A673 (cell line): ENCODE measurements around the gene RRP1. TPM values are rescaled to one million over a fixed set of nuclear protein-coding genes. Genes with fewer than 3 reads are reported as not detected.

ENCODE experiments used
- BruUV-seq: library from RNA; stranded (reverse); fragments of 400-500 nt; replicated peaks from 2 replicates; lab custom pipeline; 2021; lab: Mats Ljungman, UMichigan
- CTCF ChIA-PET: fragments of 300-600 bp; sonication (Branson Sonifier 250); formaldehyde crosslinking; loops from one replicate; lab custom pipeline; 2022; ENCODE audit warnings: antibody characterized with exemption; lab: Charles Lee
- POLR2A ChIA-PET: fragments of 300-600 bp; sonication (Branson Sonifier 250); formaldehyde crosslinking; loops from one replicate; lab custom pipeline; 2022; ENCODE audit warnings: antibody characterized with exemption; ENCODE audit not compliant: low non-redundant PET; lab: Charles Lee
- DNase-seq: peaks from one replicate; pipeline ENCODE4 v3.0.0-alpha.2; 2015; ENCODE audit warnings: low spot score
- H3K27ac ChIP-seq: fragments of 200-600 bp; sonication (generic); 2 replicates; pipeline ENCODE4 v1.5.1; 2016; ENCODE audit warnings: mixed run types, low read depth, mild to moderate bottlenecking, mixed read lengths, antibody characterized with exemption, low read length; ENCODE audit not compliant: poor library complexity, severe bottlenecking
- H3K27me3 ChIP-seq: fragments of 200-600 bp; sonication (generic); replicated peaks from 2 replicates; pipeline ENCODE4 v1.6.1; 2017; ENCODE audit warnings: mixed run types, low read depth, mild to moderate bottlenecking, mixed read lengths, antibody characterized with exemption, low read length; ENCODE audit not compliant: insufficient read depth, poor library complexity
- H3K36me3 ChIP-seq: fragments of 200-600 bp; sonication (generic); 2 replicates; pipeline ENCODE4 v1.6.1; 2016; ENCODE audit warnings: mixed run types, mild to moderate bottlenecking, mixed read lengths, antibody characterized with exemption, low read length; ENCODE audit not compliant: insufficient read depth, poor library complexity, severe bottlenecking
- H3K4me1 ChIP-seq: fragments of 200-600 bp; sonication (generic); 2 replicates; pipeline ENCODE4 v1.6.1; 2017; ENCODE audit warnings: mixed run types, mild to moderate bottlenecking, mixed read lengths, antibody characterized with exemption, low read length; ENCODE audit not compliant: insufficient read depth, poor library complexity, severe bottlenecking
- H3K4me3 ChIP-seq: fragments of 200-600 bp; sonication (generic); 2 replicates; pipeline ENCODE4 v1.5.1; 2016; ENCODE audit warnings: low read depth, mixed run types, mild to moderate bottlenecking, mixed read lengths, low read length; ENCODE audit not compliant: poor library complexity, severe bottlenecking
- H3K9me3 ChIP-seq: fragments of 200-600 bp; sonication (generic); 2 replicates; pipeline ENCODE4 v1.6.1; 2016; ENCODE audit warnings: mixed run types, low read depth, mild to moderate bottlenecking, mixed read lengths, antibody characterized with exemption, low read length; ENCODE audit not compliant: poor library complexity, severe bottlenecking
- CTCF ChIP-seq: fragments of 300-800, 200-600 bp; sonication (generic); conservative IDR thresholded peaks from 2 replicates; pipeline ENCODE4 v1.5.1; 2017; ENCODE audit warnings: low read depth, mild to moderate bottlenecking, antibody characterized with exemption, low read length, moderate library complexity, mixed read lengths
- EZH2 ChIP-seq: fragments of 200-600 bp; sonication (generic); IDR thresholded peaks from 2 replicates; pipeline ENCODE4 v1.6.1; 2017; ENCODE audit warnings: borderline replicate concordance, low read depth, mild to moderate bottlenecking, mixed read lengths, antibody characterized with exemption, low read length; ENCODE audit not compliant: poor library complexity, severe bottlenecking
- intact Hi-C: fragments of 100-400 bp; cut with micrococcal nuclease; formaldehyde crosslinking; loops from one replicate; pipeline ENCODE4 v1.10.0; 2022; ENCODE audit not compliant: unreplicated experiment
- total RNA-seq: library from RNA; stranded (reverse); gene quantifications from 2 replicates; pipeline ENCODE4 v1.2.3, GENCODE V29; 2021

The RRP1 gene
- total RNA-seq, 1 experiment from 2014 or later: 86.4 TPM

GRCh38 chr21:43772425-43772821 is 17.0 kb upstream of the RRP1 start:
- H3K27me3 ChIP-seq: no peaks in the 10 kb centered on the region
- no peaks in the 10 kb centered on the region for H3K9me3 ChIP-seq
- DNase-seq: no peak
- ChIA-PET CTCF (no interaction called here), POLR2A (no interaction called here)
- peaks cover 23% of the 10 kb centered on the region for H3K36me3 ChIP-seq
- intact Hi-C loops: no loop called here
- H3K4me1 ChIP-seq: peaks cover 27% of the 10 kb centered on the region
- H3K27ac ChIP-seq: peak overlapping the region; percentile 49
- TF ChIP-seq EZH2 (no peak), CTCF (no peak)
- BruUV-seq: no TSS peak
- no peak overlapping the region for H3K4me3 ChIP-seq

- POLR2A ChIA-PET: no interaction called here
- CTCF ChIA-PET: no interaction called here
- intact Hi-C loops: no loop called here
- TSS peak; percentile 33 for BruUV-seq
- no peaks in the 10 kb centered on the region for H3K27me3 ChIP-seq
- H3K36me3 ChIP-seq: peaks cover 23% of the 10 kb centered on the region
- H3K9me3 ChIP-seq: no peaks in the 10 kb centered on the region
- H3K4me1 ChIP-seq: peaks cover 27% of the 10 kb centered on the region
- no peak for DNase-seq
- TF ChIP-seq CTCF (no peak), EZH2 (no peak)
- no peak overlapping the region for H3K4me3 ChIP-seq
- no peak overlapping the region for H3K27ac ChIP-seq
Observed at GRCh38 chr21:43774163-43774562, 15.2 kb upstream of the RRP1 start.

- no peaks in the 10 kb centered on the region for H3K9me3 ChIP-seq
- no peak overlapping the region for H3K27ac ChIP-seq
- CTCF ChIA-PET: no interaction called here
- TF ChIP-seq CTCF (no peak), EZH2 (no peak)
- no TSS peak for BruUV-seq
- intact Hi-C loops: no loop called here
- DNase-seq: no peak
- POLR2A ChIA-PET: no interaction called here
- peak overlapping the region; percentile 95 for H3K4me3 ChIP-seq
- peaks cover 23% of the 10 kb centered on the region for H3K36me3 ChIP-seq
- peaks cover 27% of the 10 kb centered on the region for H3K4me1 ChIP-seq
- H3K27me3 ChIP-seq: no peaks in the 10 kb centered on the region
Observed at GRCh38 chr21:43775190-43775589, 14.2 kb upstream of the RRP1 start.
